ENCODE data around the gene FBXO21.

DNA sequence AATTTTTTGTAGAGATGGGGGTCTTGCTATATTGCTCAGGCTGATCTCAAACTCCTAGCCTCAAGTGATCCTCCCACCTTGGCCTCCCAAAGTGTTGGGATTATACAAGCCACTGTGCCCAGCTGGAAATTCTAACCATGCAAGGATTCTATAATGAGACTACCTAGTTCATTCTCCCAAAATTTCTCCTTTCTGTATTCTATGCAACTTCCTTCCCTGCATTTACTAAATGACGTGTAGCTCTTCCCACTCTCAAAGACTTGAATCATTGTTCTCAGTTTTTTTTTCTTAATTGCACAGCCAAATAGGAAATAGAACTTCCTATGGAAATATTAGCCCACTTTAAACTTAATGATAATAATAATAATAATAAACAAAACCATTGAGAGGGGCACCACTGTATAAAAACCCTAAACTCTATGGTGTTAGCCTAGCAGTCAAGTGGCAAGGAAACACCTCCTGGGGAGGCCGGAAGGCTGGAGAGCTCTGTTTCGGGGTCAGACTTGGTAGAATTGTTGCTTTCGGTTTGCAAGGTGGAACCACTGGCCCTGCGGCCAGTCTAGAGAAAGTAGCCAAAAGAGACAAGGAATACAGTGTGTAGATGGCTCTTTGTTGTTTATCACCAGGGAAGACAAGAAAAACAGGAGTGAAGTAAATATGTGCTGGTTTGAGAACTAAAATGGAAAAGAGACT lies 51.1 kb downstream of the FBXO21 start:
- TF ChIP-seq CTCF (IDR thresholded peaks at IDR 0.05) (no peak), REST (IDR thresholded peaks at IDR 0.05; ENCODE audit: insufficient read depth in 1 of 2, low read depth in 2 of 2, low read length in 1 of 2) (no peak)
